ENCODE measurements around the gene PSMD10.
A peak's percentile ranks its signal among the peaks of the same experiment; 100 is the strongest.

Gene PSMD10

DNA sequence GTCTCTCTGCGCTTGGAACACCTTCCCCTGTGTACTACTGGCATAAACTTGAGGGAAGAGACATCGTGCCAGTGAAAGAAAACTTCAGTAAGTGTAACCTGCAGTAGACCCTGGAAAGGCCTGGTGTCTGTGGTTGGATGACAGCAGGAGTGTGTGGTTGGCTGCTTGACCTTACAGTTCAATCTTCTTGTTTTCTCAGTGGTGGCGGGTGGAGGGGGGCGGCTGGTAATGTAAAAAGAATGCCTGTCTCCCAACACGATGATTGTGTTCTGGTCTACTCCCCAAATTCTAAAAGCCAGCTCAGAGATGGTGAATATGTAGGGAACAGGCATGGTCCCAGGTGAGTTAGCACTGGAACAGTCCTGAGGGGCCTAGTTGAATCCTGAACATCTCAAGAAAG is 18.6 kb downstream of the PSMD10 start:
- DNase-seq (ENCODE audit: low spot score) (peak; percentile 32), FAIRE-seq (no peak)

DNA sequence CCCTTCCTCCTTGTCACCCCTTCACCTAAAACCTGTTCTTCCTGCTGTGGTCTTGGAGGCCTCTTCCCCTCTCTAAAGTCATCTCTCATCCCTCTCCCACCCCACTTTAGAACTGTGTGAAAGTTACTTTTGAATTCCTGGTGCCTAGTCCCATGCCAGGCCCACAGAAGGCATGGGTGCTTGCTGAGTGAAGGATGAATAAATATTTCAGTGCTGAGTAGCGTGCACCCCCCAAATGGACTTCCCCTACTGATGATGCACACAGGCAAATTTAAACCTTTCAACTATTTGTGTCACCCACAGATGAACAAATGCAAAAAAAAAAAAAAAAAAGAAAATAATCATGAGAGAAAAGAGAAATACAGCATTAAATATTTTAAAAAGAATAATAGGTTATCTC is 19.8 kb downstream of the PSMD10 start:
- FAIRE-seq = no peak

DNA sequence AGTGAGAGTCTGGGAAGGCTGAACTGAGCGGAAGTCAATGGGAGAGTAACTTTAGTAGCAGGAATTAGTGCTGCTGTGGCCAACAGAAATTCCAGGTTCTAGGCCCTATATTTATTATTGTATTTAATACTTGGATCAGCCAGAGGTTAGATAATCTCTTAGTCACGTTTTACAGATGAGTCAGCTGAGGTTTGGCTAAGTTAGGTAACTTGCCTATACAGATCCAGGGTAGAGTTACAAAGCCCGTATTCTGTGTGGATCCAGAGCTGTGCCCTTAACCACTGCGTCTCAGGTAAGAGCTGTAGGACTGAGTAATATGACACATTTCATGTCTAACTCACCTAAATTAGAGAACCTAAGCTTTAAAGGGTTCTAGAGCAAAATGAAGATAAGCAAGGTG is 20.5 kb downstream of the PSMD10 start:
- FAIRE-seq (no peak), DNase-seq (ENCODE audit: low spot score) (peak; percentile 4)

More for the DNA sequence above, 19.8 kb downstream of the PSMD10 start:
- DNase-seq (ENCODE audit: low spot score) = no peak

- DNase-seq (ENCODE audit: low spot score) (no peak), FAIRE-seq (no peak)
These were observed 23.2 kb downstream of the PSMD10 start for GRCh38 chrX:108068121-108068520.

GRCh38 chrX:108064613-108065012 is 26.7 kb downstream of the PSMD10 start:
- no peak for FAIRE-seq
- DNase-seq (ENCODE audit: low spot score) = no peak

GRCh38 chrX:108064001-108064400 is 27.3 kb downstream of the PSMD10 start:
- FAIRE-seq = no peak

GRCh38 chrX:108059801-108060200 is 31.5 kb downstream of the PSMD10 start:
- no peak for FAIRE-seq

More at GRCh38 chrX:108064001-108064400, 27.3 kb downstream of the PSMD10 start:
- DNase-seq (ENCODE audit: low spot score) = no peak

GRCh38 chrX:108055546-108055945 is 35.8 kb downstream of the PSMD10 start:
- FAIRE-seq = no peak

More at GRCh38 chrX:108059801-108060200, 31.5 kb downstream of the PSMD10 start:
- DNase-seq (ENCODE audit: low spot score) = no peak

DNA sequence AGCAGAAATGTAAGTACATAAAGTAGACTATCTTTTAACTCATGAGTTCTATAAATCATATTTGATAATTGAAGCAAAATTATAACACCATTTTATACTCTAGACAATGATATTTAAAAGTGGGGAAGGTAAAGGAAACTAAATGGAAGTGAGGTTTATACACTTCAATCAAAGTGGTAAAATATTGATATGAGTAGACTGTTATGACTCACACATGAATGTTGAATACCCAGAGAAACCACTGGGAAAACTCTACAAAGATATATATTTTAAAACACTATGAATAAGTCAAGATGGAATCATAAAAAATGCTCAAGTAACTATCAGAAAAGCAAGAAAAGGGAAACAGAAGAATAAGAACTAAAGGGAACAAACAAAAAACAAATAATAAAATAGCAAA is 38.1 kb downstream of the PSMD10 start:
- no peak for DNase-seq (ENCODE audit: low spot score)
- FAIRE-seq = no peak

More at GRCh38 chrX:108055546-108055945, 35.8 kb downstream of the PSMD10 start:
- no peak for DNase-seq (ENCODE audit: low spot score)

- FAIRE-seq = no peak
- no peak for DNase-seq (ENCODE audit: low spot score)
These were observed 41.7 kb downstream of the PSMD10 start for GRCh38 chrX:108049649-108050048.

- no peak for FAIRE-seq
- DNase-seq (ENCODE audit: low spot score) = no peak
These were observed 46.6 kb downstream of the PSMD10 start, which contains the start of gene VSIG1 for GRCh38 chrX:108044554-108045256. VSIG1 (plus strand) TSS chrX:108045065; CDS start chrX:108045131, 66 bp downstream.

- peak; percentile 82 for DNase-seq (ENCODE audit: low spot score)
These were observed 54.9 kb downstream of the PSMD10 start for GRCh38 chrX:108036298-108036973.

GRCh38 chrX:108034725-108035124 is 56.6 kb downstream of the PSMD10 start:
- no peak for DNase-seq (ENCODE audit: low spot score)
- no peak for FAIRE-seq

More at GRCh38 chrX:108036298-108036973, 54.9 kb downstream of the PSMD10 start:
- FAIRE-seq = peak; percentile 81
